ENCODE data around the gene MAML2.

Gene MAML2

GRCh38 chr11:96335388-96335787 lies 7.6 kb downstream of the MAML2 start:
- H3K4me3 ChIP-seq (replicated peaks; ENCODE audit: insufficient read depth, low read length), result no peak overlapping the region
- no peak for DNase-seq (ENCODE audit: low read depth in 1 of 2, low spot score in 1 of 2)
- TF ChIP-seq REST (IDR thresholded peaks at IDR 0.05; ENCODE audit: insufficient replicate concordance, low read depth) (no peak), POLR2AphosphoS5 (IDR thresholded peaks at IDR 0.05; ENCODE audit: low read depth) (no peak), SPI1 (IDR thresholded peaks at IDR 0.05; ENCODE audit: borderline replicate concordance, low read depth) (no peak), CTCF (IDR thresholded peaks at IDR 0.05; ENCODE audit: insufficient read depth, low read length) (no peak), GABPA (IDR thresholded peaks at IDR 0.05; ENCODE audit: low read depth) (no peak)
- H3K27ac ChIP-seq (replicated peaks), result no peak overlapping the region
- H3K27me3 ChIP-seq (ENCODE audit: insufficient read depth, poor library complexity, severe bottlenecking), result no peaks in the 10 kb centered on the region

- TF ChIP-seq GABPA (IDR thresholded peaks at IDR 0.05; ENCODE audit: low read depth), result no peak
- TF ChIP-seq SPI1 (IDR thresholded peaks at IDR 0.05; ENCODE audit: borderline replicate concordance, low read depth), result no peak
- TF ChIP-seq REST (IDR thresholded peaks at IDR 0.05; ENCODE audit: insufficient replicate concordance, low read depth), result no peak
- TF ChIP-seq POLR2AphosphoS5 (IDR thresholded peaks at IDR 0.05; ENCODE audit: low read depth), result no peak
- TF ChIP-seq CTCF (IDR thresholded peaks at IDR 0.05; ENCODE audit: insufficient read depth, low read length), result no peak
- DNase-seq (ENCODE audit: low read depth in 1 of 2, low spot score in 1 of 2), result no peak
Measured at GRCh38 chr11:96334219-96334618, 8.8 kb downstream of the MAML2 start.

GRCh38 chr11:96333191-96333719 lies 9.7 kb downstream of the MAML2 start:
- Histone ChIP-seq H3K27ac (replicated peaks) (no peak overlapping the region), H3K27me3 (ENCODE audit: insufficient read depth, poor library complexity, severe bottlenecking) (no peaks in the 10 kb centered on the region), H3K4me3 (replicated peaks; ENCODE audit: insufficient read depth, low read length) (no peak overlapping the region)
- no peak for DNase-seq (ENCODE audit: low read depth in 1 of 2, low spot score in 1 of 2)
- no peak for TF ChIP-seq GABPA (IDR thresholded peaks at IDR 0.05; ENCODE audit: low read depth)
- TF ChIP-seq REST (IDR thresholded peaks at IDR 0.05; ENCODE audit: insufficient replicate concordance, low read depth), result no peak
- no peak for TF ChIP-seq POLR2AphosphoS5 (IDR thresholded peaks at IDR 0.05; ENCODE audit: low read depth)
- no peak for TF ChIP-seq SPI1 (IDR thresholded peaks at IDR 0.05; ENCODE audit: borderline replicate concordance, low read depth)
- TF ChIP-seq CTCF (IDR thresholded peaks at IDR 0.05; ENCODE audit: insufficient read depth, low read length), result no peak

More at GRCh38 chr11:96334219-96334618, 8.8 kb downstream of the MAML2 start:
- Histone ChIP-seq H3K27me3 (ENCODE audit: insufficient read depth, poor library complexity, severe bottlenecking) (no peaks in the 10 kb centered on the region), H3K27ac (replicated peaks) (no peak overlapping the region), H3K4me3 (replicated peaks; ENCODE audit: insufficient read depth, low read length) (no peak overlapping the region)

All from HL-60 (cell line).